ENCODE results near the gene ZNF19. TPM values are rescaled to one million over a fixed set of nuclear protein-coding genes. Genes with fewer than 3 reads are reported as not detected.

The ZNF19 gene
- total and polyA plus RNA-seq, 2 of the 8 experiments (the other 6 are each of a cell fraction or from before 2014, with no cell fraction given) = 1.5 to 3.5 TPM

DNA sequence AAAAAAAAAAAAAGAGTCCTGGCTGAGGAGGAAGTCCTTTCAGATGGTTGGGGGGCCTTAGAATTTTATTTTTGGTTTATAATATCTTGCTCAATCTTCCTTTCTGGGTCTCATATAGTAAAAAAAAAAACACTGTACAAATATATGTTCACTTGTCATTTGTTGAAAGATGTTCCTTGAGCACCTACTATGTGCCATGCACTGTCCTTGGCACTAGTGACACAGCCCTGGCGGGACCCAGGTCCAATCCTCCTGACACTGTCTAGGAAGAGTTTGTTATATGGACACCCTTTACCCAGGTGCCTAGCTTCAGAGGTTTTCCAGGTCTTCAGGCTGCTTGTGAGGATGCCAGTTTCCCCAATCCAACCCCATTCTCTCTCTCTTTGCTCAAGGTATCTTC lies 39.1 kb upstream of the ZNF19 start (continued):
- TF ChIP-seq CHD7 (IDR thresholded peaks at IDR 0.05; ENCODE audit: insufficient replicate concordance, low read length) (no peak), JUND (IDR thresholded peaks at IDR 0.05; ENCODE audit: low read length) (no peak), TAF1 (IDR thresholded peaks at IDR 0.05; ENCODE audit: low read depth, low read length) (no peak)
- TF ChIP-seq, protein P1, sequence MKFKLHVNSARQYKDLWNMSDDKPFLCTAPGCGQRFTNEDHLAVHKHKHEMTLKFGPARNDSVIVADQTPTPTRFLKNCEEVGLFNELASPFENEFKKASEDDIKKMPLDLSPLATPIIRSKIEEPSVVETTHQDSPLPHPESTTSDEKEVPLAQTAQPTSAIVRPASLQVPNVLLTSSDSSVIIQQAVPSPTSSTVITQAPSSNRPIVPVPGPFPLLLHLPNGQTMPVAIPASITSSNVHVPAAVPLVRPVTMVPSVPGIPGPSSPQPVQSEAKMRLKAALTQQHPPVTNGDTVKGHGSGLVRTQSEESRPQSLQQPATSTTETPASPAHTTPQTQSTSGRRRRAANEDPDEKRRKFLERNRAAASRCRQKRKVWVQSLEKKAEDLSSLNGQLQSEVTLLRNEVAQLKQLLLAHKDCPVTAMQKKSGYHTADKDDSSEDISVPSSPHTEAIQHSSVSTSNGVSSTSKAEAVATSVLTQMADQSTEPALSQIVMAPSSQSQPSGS (IDR thresholded peaks at IDR 0.05; ENCODE audit: low read length) = no peak

Measured in H1 (cell line).